Liver (tissue), 3 donors: ENCODE measurements around the gene C19orf12.

ENCODE experiments used
- JUND ChIP-seq, 2 donors: IDR thresholded peaks; 2 replicates each; pipeline ENCODE4 v1.6.1; 2016; ENCODE audit warnings: antibody characterized with exemption in 2 of 2
- TF ChIP-seq, protein P1 (sequence below): fragments of 150-350 bp; IDR thresholded peaks from 2 replicates; pipeline ENCODE4 v1.5.1; 2017; ENCODE audit warnings: improper control_type of control experiment, low read depth, low read length; ENCODE audit not compliant: missing input control
- TF ChIP-seq, protein P2 (sequence below): IDR thresholded peaks from 2 replicates; pipeline ENCODE4 v1.6.1; 2016; ENCODE audit warnings: antibody characterized with exemption
- TF ChIP-seq, protein P3 (sequence below): IDR thresholded peaks from 2 replicates; pipeline ENCODE4 v1.6.1; 2016; ENCODE audit warnings: antibody characterized with exemption, mild to moderate bottlenecking
- donor health status: healthy.
- donor health status: healthy.

DNA sequence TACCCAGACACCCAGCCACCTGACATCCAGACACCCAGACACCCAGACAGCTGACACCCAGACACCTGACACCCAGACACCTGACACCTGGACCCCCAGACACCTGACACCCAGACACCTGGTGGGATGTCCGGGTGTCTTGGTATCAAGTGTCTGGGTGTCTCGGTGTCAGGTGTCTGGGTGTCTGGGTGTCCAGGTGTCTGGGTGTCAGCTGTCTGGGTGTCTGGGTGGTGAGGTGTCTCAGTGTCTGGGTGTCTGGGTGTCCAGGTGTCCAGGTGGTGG lies 18.6 kb downstream of the C19orf12 start:
- TF ChIP-seq, protein P1, sequence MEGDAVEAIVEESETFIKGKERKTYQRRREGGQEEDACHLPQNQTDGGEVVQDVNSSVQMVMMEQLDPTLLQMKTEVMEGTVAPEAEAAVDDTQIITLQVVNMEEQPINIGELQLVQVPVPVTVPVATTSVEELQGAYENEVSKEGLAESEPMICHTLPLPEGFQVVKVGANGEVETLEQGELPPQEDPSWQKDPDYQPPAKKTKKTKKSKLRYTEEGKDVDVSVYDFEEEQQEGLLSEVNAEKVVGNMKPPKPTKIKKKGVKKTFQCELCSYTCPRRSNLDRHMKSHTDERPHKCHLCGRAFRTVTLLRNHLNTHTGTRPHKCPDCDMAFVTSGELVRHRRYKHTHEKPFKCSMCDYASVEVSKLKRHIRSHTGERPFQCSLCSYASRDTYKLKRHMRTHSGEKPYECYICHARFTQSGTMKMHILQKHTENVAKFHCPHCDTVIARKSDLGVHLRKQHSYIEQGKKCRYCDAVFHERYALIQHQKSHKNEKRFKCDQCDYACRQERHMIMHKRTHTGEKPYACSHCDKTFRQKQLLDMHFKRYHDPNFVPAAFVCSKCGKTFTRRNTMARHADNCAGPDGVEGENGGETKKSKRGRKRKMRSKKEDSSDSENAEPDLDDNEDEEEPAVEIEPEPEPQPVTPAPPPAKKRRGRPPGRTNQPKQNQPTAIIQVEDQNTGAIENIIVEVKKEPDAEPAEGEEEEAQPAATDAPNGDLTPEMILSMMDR, result no peak
- TF ChIP-seq, protein P2, sequence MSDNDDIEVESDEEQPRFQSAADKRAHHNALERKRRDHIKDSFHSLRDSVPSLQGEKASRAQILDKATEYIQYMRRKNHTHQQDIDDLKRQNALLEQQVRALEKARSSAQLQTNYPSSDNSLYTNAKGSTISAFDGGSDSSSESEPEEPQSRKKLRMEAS, result no peak
- TF ChIP-seq, protein P3, sequence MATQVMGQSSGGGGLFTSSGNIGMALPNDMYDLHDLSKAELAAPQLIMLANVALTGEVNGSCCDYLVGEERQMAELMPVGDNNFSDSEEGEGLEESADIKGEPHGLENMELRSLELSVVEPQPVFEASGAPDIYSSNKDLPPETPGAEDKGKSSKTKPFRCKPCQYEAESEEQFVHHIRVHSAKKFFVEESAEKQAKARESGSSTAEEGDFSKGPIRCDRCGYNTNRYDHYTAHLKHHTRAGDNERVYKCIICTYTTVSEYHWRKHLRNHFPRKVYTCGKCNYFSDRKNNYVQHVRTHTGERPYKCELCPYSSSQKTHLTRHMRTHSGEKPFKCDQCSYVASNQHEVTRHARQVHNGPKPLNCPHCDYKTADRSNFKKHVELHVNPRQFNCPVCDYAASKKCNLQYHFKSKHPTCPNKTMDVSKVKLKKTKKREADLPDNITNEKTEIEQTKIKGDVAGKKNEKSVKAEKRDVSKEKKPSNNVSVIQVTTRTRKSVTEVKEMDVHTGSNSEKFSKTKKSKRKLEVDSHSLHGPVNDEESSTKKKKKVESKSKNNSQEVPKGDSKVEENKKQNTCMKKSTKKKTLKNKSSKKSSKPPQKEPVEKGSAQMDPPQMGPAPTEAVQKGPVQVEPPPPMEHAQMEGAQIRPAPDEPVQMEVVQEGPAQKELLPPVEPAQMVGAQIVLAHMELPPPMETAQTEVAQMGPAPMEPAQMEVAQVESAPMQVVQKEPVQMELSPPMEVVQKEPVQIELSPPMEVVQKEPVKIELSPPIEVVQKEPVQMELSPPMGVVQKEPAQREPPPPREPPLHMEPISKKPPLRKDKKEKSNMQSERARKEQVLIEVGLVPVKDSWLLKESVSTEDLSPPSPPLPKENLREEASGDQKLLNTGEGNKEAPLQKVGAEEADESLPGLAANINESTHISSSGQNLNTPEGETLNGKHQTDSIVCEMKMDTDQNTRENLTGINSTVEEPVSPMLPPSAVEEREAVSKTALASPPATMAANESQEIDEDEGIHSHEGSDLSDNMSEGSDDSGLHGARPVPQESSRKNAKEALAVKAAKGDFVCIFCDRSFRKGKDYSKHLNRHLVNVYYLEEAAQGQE, result no peak
- no peak for TF ChIP-seq JUND (IDR thresholded peaks at IDR 0.05)
